SJCRH30 (cell line): ENCODE data around the gene CTDP1. TPM values are rescaled to one million over a fixed set of nuclear protein-coding genes. Genes with fewer than 3 reads are reported as not detected.
"Not testable (repeated sequence)": the region's sequence is repeated elsewhere in the genome, so short reads cannot be mapped to it uniquely, and the experiment has no call there.

Source experiments
- DNase-seq, 2 experiments: peaks; one replicate each; pipeline ENCODE4 v3.0.0-alpha.2; 2015 to 2020
- H3K27ac ChIP-seq: fragments of 250-450 bp; sonication (Bioruptor Pico); 2 replicates; pipeline ENCODE4 v1.5.1; 2020; ENCODE audit warnings: mild to moderate bottlenecking, moderate library complexity
- H3K27me3 ChIP-seq: fragments of 250-450 bp; sonication (Bioruptor Pico); 2 replicates; pipeline ENCODE4 v1.5.1; 2020; ENCODE audit warnings: mild to moderate bottlenecking, moderate library complexity
- H3K36me3 ChIP-seq: fragments of 250-450 bp; sonication (Bioruptor Pico); 2 replicates; pipeline ENCODE4 v1.5.1; 2020; ENCODE audit warnings: mild to moderate bottlenecking, moderate library complexity
- H3K4me1 ChIP-seq: fragments of 250-450 bp; sonication (Bioruptor Pico); 2 replicates; pipeline ENCODE4 v1.5.1; 2020; ENCODE audit warnings: mild to moderate bottlenecking, moderate library complexity
- H3K4me3 ChIP-seq: fragments of 250-450 bp; sonication (Bioruptor Pico); 2 replicates; pipeline ENCODE4 v1.5.1; 2020; ENCODE audit warnings: mild to moderate bottlenecking, moderate library complexity
- H3K9me3 ChIP-seq: fragments of 250-450 bp; sonication (Bioruptor Pico); replicated peaks from 2 replicates; pipeline ENCODE4 v1.5.1; 2020; ENCODE audit warnings: mild to moderate bottlenecking, moderate library complexity
- total RNA-seq: library from RNA; depleted of rRNA; stranded (reverse); fragments of >200 nt; shearing (Covaris generic); gene quantifications from 2 replicates; pipeline ENCODE4 v1.2.3, GENCODE V29; 2014

CTDP1 gene
- total RNA-seq, 1 experiment from 2014 or later, result 8.8 TPM

DNA sequence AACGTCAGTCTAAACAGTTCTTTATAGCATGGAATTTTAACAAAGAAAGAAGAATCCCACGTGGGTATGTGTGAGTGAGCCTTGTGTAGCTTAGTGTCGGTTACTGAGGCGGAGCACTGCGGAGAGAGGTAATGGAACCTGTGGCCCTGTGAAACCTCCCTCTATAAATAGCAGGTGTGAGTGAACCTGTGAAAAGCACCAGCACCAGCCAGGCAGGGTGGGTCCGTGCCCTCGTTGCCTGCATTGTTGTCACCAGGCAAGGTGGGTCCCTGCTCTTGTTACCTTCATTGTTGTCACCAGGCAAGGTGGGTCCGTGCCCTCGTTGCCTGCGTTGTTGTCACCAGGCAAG, 4.7 kb downstream of the CTDP1 start:
- Histone ChIP-seq H3K27ac (no peak overlapping the region), H3K9me3 (no peaks in the 10 kb centered on the region), H3K4me1 (no peaks in the 10 kb centered on the region), H3K27me3 (no peaks in the 10 kb centered on the region), H3K4me3 (no peak overlapping the region), H3K36me3 (no peaks in the 10 kb centered on the region)
- no peak for DNase-seq

DNA sequence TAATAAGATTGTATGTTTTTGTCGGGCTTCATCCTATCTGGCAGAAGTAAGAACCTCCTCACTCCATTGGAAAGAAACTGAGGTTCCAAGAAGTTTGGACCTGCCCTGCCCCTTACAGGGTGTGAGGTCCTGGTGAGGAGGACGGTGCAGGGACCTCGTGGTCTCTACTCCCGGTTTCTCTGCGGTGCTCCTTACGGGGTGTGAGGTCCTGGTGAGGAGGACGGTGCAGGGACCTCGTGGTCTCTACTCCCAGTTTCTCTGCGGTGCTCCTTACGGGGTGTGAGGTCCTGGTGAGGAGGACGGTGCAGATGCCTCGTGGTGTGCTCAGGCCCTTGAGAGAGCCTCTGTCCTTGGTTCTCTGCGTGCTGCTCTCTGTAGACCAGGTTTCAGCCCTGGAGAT, 5.2 kb downstream of the CTDP1 start:
- Histone ChIP-seq H3K4me1 (no peaks in the 10 kb centered on the region), H3K9me3 (no peaks in the 10 kb centered on the region), H3K27ac (no peak overlapping the region), H3K4me3 (no peak overlapping the region), H3K27me3 (no peaks in the 10 kb centered on the region), H3K36me3 (no peaks in the 10 kb centered on the region)
- no peak for DNase-seq

DNA sequence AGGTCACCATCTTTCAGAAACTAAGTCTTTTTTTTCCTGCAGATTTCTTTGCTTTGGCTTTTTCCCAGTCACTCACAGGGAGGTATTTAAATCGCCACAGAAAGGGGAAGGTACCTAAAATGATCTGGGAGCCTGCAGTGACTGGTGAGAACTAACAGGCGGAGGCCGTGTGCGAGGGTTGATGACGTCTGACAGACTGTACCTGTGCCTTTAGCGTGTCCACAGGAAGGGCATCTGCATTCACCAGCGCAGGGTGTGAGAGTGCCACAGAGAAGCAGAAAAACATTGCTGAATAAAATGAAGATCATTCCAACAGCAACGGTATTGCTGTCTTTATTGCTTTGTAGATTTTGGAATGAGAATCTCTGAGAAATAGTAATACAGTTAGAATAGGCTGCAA, 5.7 kb downstream of the CTDP1 start:
- Histone ChIP-seq H3K27ac (no peak overlapping the region), H3K4me1 (no peaks in the 10 kb centered on the region), H3K4me3 (no peak overlapping the region), H3K27me3 (no peaks in the 10 kb centered on the region), H3K36me3 (no peaks in the 10 kb centered on the region), H3K9me3 (no peaks in the 10 kb centered on the region)
- no peak for DNase-seq

DNA sequence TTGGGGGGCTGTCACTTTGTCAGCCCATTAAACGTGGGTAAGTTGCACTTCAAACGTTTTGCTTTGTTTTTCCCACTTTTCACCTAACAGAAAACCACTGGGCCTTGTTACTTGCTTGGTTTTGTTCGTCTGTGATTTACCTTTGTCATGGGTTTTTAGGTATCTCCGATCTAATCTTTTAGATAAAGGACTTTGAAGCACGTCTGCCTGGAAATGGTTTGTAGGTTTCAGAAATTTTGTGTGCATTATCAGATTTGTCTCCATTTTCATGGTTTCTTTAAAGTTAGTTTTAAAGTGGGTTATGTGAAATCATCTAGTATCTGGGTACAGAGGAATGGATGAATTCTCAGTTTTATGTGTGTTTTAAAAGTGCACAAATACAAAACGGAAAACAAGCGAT, 6.4 kb downstream of the CTDP1 start:
- DNase-seq, result no peak
- no peaks in the 10 kb centered on the region for H3K36me3 ChIP-seq
- H3K27ac ChIP-seq, result no peak overlapping the region

DNA sequence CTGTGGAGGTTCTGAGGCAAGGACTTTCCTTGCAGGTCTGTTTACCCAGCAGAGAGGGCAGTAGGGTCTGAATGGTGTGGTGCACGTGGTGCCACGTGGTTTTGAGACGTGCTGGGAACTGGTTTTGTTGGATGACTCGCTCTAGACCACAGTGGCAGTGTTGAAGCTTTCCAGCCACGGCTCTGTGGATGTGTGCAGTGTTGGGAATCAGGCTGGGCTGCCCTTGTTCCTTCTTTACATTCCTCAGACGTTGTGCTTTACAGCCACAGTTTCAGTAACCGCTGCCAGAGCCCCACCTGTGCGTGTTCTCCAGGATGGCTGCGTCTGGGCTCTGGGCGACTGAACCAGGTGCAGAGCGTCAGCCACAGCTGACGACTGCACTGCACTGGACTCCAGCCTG, 8.2 kb downstream of the CTDP1 start:
- DNase-seq, result no peak
- no peaks in the 10 kb centered on the region for H3K9me3 ChIP-seq
- H3K4me3 ChIP-seq, result no peak overlapping the region
- H3K27ac ChIP-seq, result no peak overlapping the region
- no peaks in the 10 kb centered on the region for H3K4me1 ChIP-seq
- H3K36me3 ChIP-seq, result no peaks in the 10 kb centered on the region
- no peaks in the 10 kb centered on the region for H3K27me3 ChIP-seq

More for the DNA sequence above, 6.4 kb downstream of the CTDP1 start:
- H3K4me1 ChIP-seq, result no peaks in the 10 kb centered on the region
- H3K4me3 ChIP-seq, result no peak overlapping the region
- no peaks in the 10 kb centered on the region for H3K9me3 ChIP-seq
- no peaks in the 10 kb centered on the region for H3K27me3 ChIP-seq

DNA sequence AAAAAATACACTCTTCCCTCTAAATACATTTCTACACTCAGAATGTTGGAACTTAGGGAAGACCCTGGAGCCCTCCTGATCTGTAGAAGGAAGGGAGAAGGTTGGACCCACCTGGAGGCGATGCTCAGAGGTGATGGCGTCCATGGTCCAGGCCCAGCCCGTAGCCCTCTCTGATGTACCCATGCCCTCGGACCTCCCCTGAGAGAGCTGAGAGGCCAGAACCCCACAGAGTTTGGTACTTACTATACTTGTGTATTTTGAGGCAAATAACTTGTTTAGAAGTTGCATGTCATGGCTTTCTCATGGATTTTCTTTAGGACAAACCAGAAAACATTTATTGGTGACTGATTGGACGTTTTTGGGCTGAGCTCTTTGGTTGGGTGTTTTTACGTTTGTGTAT, 10.5 kb downstream of the CTDP1 start:
- DNase-seq, result no peak
- Histone ChIP-seq H3K9me3 (no peaks in the 10 kb centered on the region), H3K36me3 (no peaks in the 10 kb centered on the region), H3K4me3 (no peak overlapping the region), H3K27me3 (no peaks in the 10 kb centered on the region), H3K4me1 (no peaks in the 10 kb centered on the region), H3K27ac (no peak overlapping the region)

DNA sequence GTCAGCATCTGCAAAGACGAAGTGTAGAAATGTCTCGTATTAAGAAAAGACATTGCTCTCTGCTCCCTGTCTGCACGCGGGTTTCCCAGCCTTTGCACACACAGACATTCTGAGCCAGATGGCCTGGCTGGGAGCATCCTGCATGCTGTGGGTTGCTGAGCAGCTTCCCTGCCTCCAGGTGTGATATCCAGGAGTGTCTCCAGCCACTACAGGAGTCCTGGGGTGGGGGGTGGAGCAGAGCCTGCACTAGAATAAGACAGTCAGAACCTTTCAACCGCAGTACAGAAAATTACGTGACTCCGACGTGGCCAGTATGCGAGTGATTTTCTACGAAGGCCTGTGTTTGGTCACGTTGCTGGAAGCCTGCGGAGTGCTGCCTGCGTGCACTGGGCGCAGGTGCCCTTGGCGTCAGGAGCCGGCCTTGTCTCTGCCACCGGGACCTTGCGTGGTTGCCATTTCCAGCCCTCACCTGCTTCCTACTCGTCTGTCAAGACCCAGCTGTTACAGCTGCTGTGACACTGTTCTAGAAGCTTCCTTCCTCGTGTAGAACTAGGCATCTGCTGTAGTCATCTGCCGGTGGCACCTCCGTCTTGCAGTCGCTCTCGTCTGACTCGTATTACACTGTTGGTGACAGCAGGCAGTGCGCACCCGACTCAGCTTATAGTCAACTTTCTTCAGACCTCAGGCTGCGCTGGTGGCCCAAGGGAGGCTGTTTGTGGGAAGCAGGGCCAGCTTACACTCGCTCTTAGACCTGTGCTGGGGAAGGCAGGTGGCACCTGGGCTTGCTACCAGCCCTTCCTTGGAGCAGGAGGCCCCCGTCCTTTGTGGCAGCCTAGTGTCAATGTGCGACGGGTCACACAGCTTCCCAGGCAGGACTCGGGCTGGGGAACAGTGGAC, 11.2 kb downstream of the CTDP1 start:
- no peaks in the 10 kb centered on the region for H3K27me3 ChIP-seq
- no peak overlapping the region for H3K4me3 ChIP-seq
- no peaks in the 10 kb centered on the region for H3K36me3 ChIP-seq
- H3K4me1 ChIP-seq, result no peaks in the 10 kb centered on the region
- DNase-seq, result no peak
- H3K9me3 ChIP-seq, result no peaks in the 10 kb centered on the region
- H3K27ac ChIP-seq, result no peak overlapping the region

DNA sequence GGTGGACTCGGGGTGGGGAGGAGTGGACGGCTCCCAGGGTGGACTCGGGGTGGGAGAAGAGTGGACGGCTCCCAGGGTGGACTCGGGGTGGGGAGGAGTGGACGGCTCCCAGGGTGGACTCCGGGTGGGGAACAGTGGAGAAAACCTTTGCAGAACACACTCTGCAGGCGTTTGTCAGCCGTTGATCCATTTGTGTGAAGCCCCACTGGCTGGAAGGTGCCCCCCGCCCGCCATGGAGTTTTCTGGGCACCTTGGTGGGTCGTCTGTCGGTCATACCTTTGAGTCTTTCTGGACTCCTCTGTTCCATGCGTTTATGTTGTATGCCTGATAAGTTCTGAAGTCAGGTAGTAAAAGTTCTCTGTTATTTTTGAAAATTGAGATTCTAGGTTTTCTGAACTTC, 12.5 kb downstream of the CTDP1 start:
- Histone ChIP-seq H3K4me1 (no peaks in the 10 kb centered on the region), H3K4me3 (no peak overlapping the region), H3K27me3 (no peaks in the 10 kb centered on the region), H3K27ac (no peak overlapping the region), H3K9me3 (no peaks in the 10 kb centered on the region), H3K36me3 (no peaks in the 10 kb centered on the region)
- DNase-seq, result no peak

DNA sequence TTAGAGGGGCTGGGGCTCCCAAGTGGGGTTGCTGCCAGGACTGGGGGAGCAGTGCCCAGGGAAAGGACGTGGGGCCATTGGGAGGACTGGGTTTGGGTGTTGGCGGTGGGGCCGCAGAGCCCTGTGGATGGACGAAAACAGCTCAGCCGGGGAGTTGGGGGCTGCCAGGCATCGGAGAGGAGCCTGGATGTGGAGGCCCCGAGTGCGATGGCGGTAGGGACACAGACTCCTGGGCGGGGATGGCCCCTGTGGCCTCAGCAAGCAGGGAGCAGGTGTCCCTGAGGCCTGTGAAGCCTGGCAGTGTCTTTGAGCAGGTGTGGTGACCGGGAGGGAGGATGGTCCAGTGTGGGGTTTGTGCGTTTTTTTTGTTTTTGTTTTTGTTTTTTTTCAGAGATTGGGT, 13.3 kb downstream of the CTDP1 start:
- no peak for DNase-seq
- Histone ChIP-seq H3K36me3 (no peaks in the 10 kb centered on the region), H3K4me3 (no peak overlapping the region), H3K4me1 (no peaks in the 10 kb centered on the region), H3K9me3 (no peaks in the 10 kb centered on the region), H3K27me3 (no peaks in the 10 kb centered on the region), H3K27ac (no peak overlapping the region)

DNA sequence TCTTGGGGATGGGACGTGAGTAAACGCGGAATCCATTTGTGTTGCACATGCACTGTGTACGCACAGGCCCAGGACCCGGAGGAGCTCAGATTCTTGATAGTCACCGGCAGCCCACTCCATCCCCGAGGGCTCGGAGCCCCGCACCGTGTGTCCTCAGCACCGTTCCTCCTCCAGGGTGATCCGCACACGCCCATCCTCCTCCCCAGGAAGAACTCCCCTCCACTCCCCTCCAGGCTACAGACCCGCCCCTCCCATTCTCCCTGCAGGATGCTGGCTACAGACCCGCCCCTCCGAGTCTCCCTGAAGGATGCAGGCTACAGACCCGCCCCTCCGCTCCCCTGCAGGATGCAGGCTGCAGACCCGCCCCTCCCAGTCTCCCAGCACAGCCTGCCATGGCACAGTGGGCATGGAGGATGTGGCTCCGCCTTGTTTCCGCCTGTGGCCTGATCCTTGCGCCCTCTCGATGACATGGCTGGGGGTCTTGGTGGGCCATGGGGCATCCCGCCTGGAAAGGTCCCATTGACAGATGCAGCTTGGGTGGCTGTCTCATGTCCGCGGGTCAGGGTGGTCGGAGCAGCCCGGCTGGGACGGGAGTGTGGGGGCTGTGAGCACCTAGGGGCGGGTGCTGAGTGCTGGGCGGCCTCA, 14.1 kb downstream of the CTDP1 start:
- Histone ChIP-seq H3K4me3 (no peak overlapping the region), H3K27me3 (no peaks in the 10 kb centered on the region), H3K27ac (no peak overlapping the region), H3K4me1 (no peaks in the 10 kb centered on the region), H3K9me3 (no peaks in the 10 kb centered on the region), H3K36me3 (no peaks in the 10 kb centered on the region)
- DNase-seq, result no peak

DNA sequence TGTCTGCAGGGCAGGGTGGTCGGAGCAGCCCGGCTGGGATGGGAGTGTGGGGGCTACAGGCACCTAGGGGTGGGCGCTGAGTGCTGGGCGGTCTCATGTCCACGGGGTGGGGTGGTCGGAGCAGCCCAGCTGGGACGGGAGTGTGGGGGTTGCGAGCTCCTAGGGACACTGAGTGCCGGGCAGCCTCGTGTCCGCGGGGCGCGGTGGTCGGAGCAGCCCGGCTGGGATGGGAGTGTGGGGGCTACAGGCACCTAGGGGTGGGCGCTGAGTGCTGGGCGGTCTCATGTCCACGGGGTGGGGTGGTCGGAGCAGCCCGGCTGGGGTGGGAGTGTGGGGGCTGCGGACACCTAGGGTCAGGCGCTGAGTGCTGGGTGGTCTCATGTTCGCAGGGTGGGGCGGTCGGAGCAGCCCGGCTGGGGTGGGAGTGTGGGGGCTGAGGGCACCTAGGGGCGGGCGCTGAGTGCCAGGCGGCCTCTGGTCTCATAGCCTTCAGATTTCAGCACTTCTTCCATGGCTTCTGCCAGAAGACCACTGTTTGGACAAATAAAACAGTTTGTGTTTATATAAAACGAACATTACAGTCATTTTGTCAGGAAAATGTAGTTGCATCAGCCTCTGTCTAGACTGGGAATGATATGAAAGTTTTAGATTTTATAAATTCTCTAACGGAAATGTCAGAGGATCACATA, 14.7 kb downstream of the CTDP1 start:
- DNase-seq, H3K4me1 ChIP-seq, H3K27ac ChIP-seq, H3K36me3 ChIP-seq, H3K9me3 ChIP-seq, H3K27me3 ChIP-seq, H3K4me3 ChIP-seq: not testable (repeated sequence)

DNA sequence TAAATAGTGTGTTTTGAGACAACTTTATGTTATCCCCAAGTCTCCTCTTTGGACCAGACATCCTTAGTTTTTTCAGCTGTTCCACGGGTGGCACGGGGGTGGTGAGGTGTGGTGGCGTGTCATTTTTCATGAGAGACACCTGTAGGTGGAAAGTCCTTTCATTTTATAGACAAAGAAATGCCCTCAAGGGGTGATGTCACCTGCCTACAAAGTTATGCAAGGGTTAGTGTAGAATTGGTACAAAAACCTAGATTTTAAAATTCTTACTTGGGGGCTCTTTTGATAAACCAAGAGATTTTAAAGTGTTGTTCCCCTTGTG, 15.3 kb downstream of the CTDP1 start:
- Histone ChIP-seq H3K36me3 (no peaks in the 10 kb centered on the region), H3K27ac (no peak overlapping the region), H3K9me3 (no peaks in the 10 kb centered on the region), H3K27me3 (no peaks in the 10 kb centered on the region), H3K4me1 (no peaks in the 10 kb centered on the region), H3K4me3 (no peak overlapping the region)
- DNase-seq, result no peak

DNA sequence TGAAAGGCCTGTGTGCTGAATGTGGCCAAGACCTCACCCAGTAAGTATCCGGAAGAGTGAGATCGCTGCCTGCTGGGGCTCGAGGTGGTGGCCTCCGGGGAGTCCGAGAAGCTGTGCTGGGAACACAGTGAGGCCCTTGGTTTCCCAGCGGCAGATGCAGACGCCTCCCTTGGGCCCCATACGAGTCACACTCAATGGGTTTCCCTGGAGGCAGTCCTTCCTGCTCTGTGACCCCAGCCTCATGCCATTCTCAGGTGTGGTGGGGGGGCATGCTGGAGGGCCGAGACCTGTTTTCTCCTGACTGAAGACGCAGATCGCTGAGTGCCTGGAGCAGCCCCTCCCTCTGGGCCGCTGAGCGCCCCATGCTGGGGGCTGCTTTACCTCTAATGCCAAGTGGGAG, 15.7 kb downstream of the CTDP1 start:
- Histone ChIP-seq H3K4me1 (no peaks in the 10 kb centered on the region), H3K27me3 (no peaks in the 10 kb centered on the region), H3K9me3 (no peaks in the 10 kb centered on the region), H3K27ac (no peak overlapping the region), H3K36me3 (no peaks in the 10 kb centered on the region; the same call in 1 of the 2 replicates), H3K4me3 (no peak overlapping the region)
- no peak for DNase-seq

DNA sequence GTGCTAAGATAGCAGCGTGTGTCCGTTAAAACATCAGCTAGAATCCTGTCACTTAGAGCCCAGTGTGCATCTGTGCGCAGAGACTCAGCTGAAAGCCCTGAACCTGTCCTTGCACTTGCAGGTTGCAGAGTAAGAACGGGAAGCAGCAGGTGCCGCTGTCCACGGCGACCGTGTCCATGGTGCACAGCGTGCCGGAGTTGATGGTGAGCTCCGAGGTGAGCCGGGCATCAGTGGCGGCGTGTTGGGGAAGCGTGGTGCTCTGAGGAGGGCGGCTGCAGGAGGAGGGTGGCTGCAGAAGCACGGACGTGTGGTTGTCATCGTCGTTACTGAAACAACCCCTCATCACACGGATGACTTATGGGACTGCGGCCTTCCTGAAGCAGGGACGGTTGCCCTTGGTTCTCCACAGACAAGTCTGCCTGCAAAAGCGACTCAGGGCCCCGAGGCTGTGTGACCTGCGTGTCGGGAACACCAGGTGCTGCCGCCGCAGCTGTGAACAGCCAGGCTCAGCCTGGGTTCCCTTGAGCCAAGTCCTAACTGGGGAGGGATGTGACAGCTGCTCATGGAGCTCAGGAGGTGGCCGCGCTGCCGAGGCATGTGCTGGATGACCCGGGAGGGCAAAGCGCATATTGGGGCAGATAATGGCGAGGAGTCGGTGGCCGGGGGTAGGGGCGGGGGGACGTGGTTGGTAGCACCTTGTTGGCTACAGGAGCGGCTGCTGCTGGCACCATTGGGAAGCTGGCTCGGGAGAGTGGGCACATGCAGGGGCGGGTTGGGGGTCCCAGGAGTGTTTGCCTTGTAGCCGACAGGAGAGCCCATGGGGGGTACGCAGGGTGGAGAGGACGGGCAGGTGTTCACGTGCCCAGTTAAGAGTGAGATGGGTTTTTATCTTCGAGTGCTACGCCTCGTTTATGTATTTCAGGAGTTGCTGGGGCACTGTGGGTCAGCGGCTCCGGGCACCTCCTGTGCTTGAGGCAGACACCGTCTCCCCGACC, 16.6 kb downstream of the CTDP1 start:
- Histone ChIP-seq H3K9me3 (no peaks in the 10 kb centered on the region), H3K36me3 (no peaks in the 10 kb centered on the region; the same call in 1 of the 2 replicates), H3K4me1 (no peaks in the 10 kb centered on the region), H3K27ac (no peak overlapping the region), H3K4me3 (no peak overlapping the region), H3K27me3 (no peaks in the 10 kb centered on the region)
- no peak for DNase-seq
